ENCODE data around the gene PPP2R5A. TPM values are rescaled to one million over a fixed set of nuclear protein-coding genes. Genes with fewer than 3 reads are reported as not detected.
"Not testable (repeated sequence)": the region's sequence is repeated elsewhere in the genome, so short reads cannot be mapped to it uniquely, and the experiment has no call there.

Gene PPP2R5A
- total and polyA plus RNA-seq, 11 donors, result 44.7 to 108 (median 63.5) TPM

- DNase-seq (no peak), ATAC-seq (peak in 3 of 4 donors; percentile 39 to 61 (median 43))
- intact Hi-C loops (cut with DNase I), result loop anchor here in 1 of 10 donors (10.0 kb wide), 1 partner anchor 139 kb away; no protein-coding TSS in a partner anchor
- Histone ChIP-seq H3K4me1 (peaks cover 0 to 45% (median 23%) of the 10 kb centered on the region in 12 donors), H3K4me3 (no peak overlapping the region), H3K36me3 (no peaks in the 10 kb centered on the region), H3K27ac (no peak overlapping the region), H3K27me3 (no peaks in the 10 kb centered on the region), H3K9me3 (peaks cover 0 to 12% (median 0%) of the 10 kb centered on the region in 12 donors)
- TF ChIP-seq CTCF (IDR thresholded peaks at IDR 0.05) (peak in 6 of 12 donors; percentile 15 to 45 (median 26)), POLR2A (IDR thresholded peaks at IDR 0.05) (no peak)
Measured at GRCh38 chr1:212315907-212316306, 30.7 kb downstream of the PPP2R5A start.

- intact Hi-C loops (cut with DNase I), result loop anchor here in 1 of 10 donors (10.0 kb wide), 1 partner anchor 137 kb away; no protein-coding TSS in a partner anchor
- ATAC-seq (no peak), DNase-seq (no peak)
Measured at GRCh38 chr1:212317916-212318315, 32.7 kb downstream of the PPP2R5A start.

GRCh38 chr1:212321031-212321430 lies 35.8 kb downstream of the PPP2R5A start:
- DNase-seq; intact Hi-C loops (cut with DNase I); H3K9me3 ChIP-seq; H3K36me3 ChIP-seq; H3K27ac ChIP-seq; ATAC-seq; H3K4me3 ChIP-seq; H3K27me3 ChIP-seq: not testable (repeated sequence)
- peaks cover 0 to 39% (median 15%) of the 10 kb centered on the region in 12 donors for H3K4me1 ChIP-seq
- WGBS, 4 donors, result 96 to 98% (median 96%) methylated on average over 5 to 14 of the region's 34 CpGs; no CpG with 5 or more reads in 1 of the 4 donors

More at GRCh38 chr1:212317916-212318315, 32.7 kb downstream of the PPP2R5A start:
- H3K36me3 ChIP-seq, result no peaks in the 10 kb centered on the region
- no peak overlapping the region for H3K27ac ChIP-seq
- H3K4me1 ChIP-seq, result peaks cover 0 to 43% (median 25%) of the 10 kb centered on the region in 12 donors
- H3K9me3 ChIP-seq, result peaks cover 0 to 3% (median 0%) of the 10 kb centered on the region in 12 donors
- no peaks in the 10 kb centered on the region for H3K27me3 ChIP-seq
- TF ChIP-seq POLR2A (IDR thresholded peaks at IDR 0.05), result no peak
- no peak for TF ChIP-seq CTCF (IDR thresholded peaks at IDR 0.05)
- WGBS, 4 donors, result 85 to 96% (median 90%) methylated on average over 2 of the region's 2 CpGs
- H3K4me3 ChIP-seq, result no peak overlapping the region

- H3K27ac ChIP-seq, result no peak overlapping the region
- 36 to 67% (median 45%) methylated on average over 3 of the region's 3 CpGs for WGBS, 4 donors
Measured at GRCh38 chr1:212323066-212323465, 37.9 kb downstream of the PPP2R5A start.

More at GRCh38 chr1:212323066-212323465, 37.9 kb downstream of the PPP2R5A start:
- no peak overlapping the region for H3K4me3 ChIP-seq
- H3K36me3 ChIP-seq, result no peaks in the 10 kb centered on the region
- peaks cover 0 to 39% (median 15%) of the 10 kb centered on the region in 12 donors for H3K4me1 ChIP-seq
- intact Hi-C loops (cut with DNase I), result no loop called here
- ATAC-seq (no peak), DNase-seq (no peak)
- no peaks in the 10 kb centered on the region for H3K27me3 ChIP-seq
- H3K9me3 ChIP-seq, result no peaks in the 10 kb centered on the region
- no peak for TF ChIP-seq CTCF (IDR thresholded peaks at IDR 0.05)
- no peak for TF ChIP-seq POLR2A (IDR thresholded peaks at IDR 0.05)

Data from heart left ventricle (tissue), 16 donors.